HUES48 (cell line): ENCODE measurements around the gene FARP1.

Experiments used
- H3K27ac ChIP-seq: one replicate; pipeline ENCODE4 v1.7.0; 2013; ENCODE audit warnings: low read depth, low read length, inconsistent platforms
- H3K27me3 ChIP-seq: 2 replicates; pipeline ENCODE4 v1.6.1; 2013; ENCODE audit warnings: mild to moderate bottlenecking, low read length; ENCODE audit not compliant: control insufficient read depth, insufficient read depth
- H3K36me3 ChIP-seq: 2 replicates; pipeline ENCODE4 v1.6.1; 2013; ENCODE audit warnings: low read length; ENCODE audit not compliant: control insufficient read depth, insufficient read depth
- H3K4me1 ChIP-seq: 2 replicates; pipeline ENCODE4 v1.6.1; 2013; ENCODE audit warnings: mild to moderate bottlenecking, low read length; ENCODE audit not compliant: control insufficient read depth, insufficient read depth
- H3K4me3 ChIP-seq: 2 replicates; pipeline ENCODE4 v1.5.1; 2013; ENCODE audit warnings: mild to moderate bottlenecking, low read depth, low read length
- H3K9ac ChIP-seq: 2 replicates; pipeline ENCODE4 v1.6.1; 2013; ENCODE audit warnings: mild to moderate bottlenecking, low read depth, low read length, moderate library complexity
- H3K9me3 ChIP-seq: 2 replicates; pipeline ENCODE4 v1.6.1; 2013; ENCODE audit warnings: low read length; ENCODE audit not compliant: control insufficient read depth, insufficient read depth

The FARP1 gene

GRCh38 chr13:98243929-98244272 is 101.0 kb downstream of the FARP1 start:
- Histone ChIP-seq H3K9me3 (no peaks in the 10 kb centered on the region), H3K9ac (no peak overlapping the region), H3K27me3 (no peaks in the 10 kb centered on the region), H3K4me3 (no peak overlapping the region), H3K27ac (no peak overlapping the region), H3K36me3 (no peaks in the 10 kb centered on the region), H3K4me1 (peaks cover 15% of the 10 kb centered on the region)

- H3K4me3 ChIP-seq, result no peak overlapping the region
- H3K27me3 ChIP-seq, result no peaks in the 10 kb centered on the region
- H3K27ac ChIP-seq, result no peak overlapping the region
- no peaks in the 10 kb centered on the region for H3K9me3 ChIP-seq
- H3K36me3 ChIP-seq, result no peaks in the 10 kb centered on the region
- H3K9ac ChIP-seq, result no peak overlapping the region
- H3K4me1 ChIP-seq, result no peaks in the 10 kb centered on the region
Observed at GRCh38 chr13:98246538-98247172, 103.8 kb downstream of the FARP1 start.

DNA sequence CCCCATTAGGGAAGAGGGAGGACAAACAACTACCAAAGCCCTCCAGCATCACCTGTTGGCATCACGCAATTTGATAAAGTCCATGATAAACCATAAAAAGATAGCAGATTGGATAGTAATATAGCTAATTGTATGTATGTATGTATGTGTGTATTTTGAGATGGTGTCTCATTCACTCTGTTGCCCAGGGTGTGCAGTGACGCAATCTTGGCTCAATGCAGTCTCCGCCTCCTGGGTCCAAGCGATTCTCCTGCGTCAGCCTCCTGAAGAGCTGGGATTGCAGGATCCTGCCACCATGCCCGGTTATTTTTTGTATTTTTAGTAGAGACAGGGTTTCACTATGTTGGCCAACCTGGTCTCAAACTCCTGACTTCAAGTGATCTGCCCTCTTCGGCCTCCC is 108.8 kb downstream of the FARP1 start:
- no peak overlapping the region for H3K27ac ChIP-seq
- no peak overlapping the region for H3K9ac ChIP-seq
- H3K9me3 ChIP-seq, result no peaks in the 10 kb centered on the region
- H3K36me3 ChIP-seq, result no peaks in the 10 kb centered on the region
- no peaks in the 10 kb centered on the region for H3K27me3 ChIP-seq
- peaks cover 13% of the 10 kb centered on the region for H3K4me1 ChIP-seq
- H3K4me3 ChIP-seq, result no peak overlapping the region

DNA sequence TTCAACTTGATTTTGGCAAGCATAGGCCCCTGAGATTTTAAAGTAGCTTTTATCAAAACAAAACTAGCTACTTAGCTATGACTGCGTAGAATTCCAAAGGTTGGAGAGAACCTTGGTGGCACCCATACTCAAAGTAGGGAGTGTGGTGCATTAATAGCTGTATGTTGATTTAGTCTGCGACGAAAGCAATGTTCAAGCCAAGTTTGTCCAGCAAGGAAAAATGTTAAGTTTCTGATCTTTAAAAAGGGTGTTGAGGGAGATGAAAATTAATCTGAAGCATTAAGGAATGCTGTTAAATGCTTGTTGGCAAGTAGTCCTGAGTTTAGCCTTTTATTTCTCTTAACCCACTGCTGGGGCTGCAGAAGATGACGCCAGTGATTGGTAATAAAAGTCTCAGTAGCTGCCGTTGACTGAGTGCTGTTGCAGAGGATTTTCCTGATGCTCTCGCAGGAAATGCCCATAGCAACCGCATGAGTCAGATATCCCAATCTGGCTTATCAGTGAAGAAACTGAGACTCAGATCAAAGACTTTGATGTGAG is 110.1 kb downstream of the FARP1 start:
- H3K9me3 ChIP-seq, result no peaks in the 10 kb centered on the region
- H3K4me1 ChIP-seq, result peaks cover 13% of the 10 kb centered on the region
- no peak overlapping the region for H3K9ac ChIP-seq
- no peaks in the 10 kb centered on the region for H3K27me3 ChIP-seq
- no peak overlapping the region for H3K27ac ChIP-seq
- H3K4me3 ChIP-seq, result no peak overlapping the region
- no peaks in the 10 kb centered on the region for H3K36me3 ChIP-seq

- Histone ChIP-seq H3K9me3 (no peaks in the 10 kb centered on the region), H3K36me3 (no peaks in the 10 kb centered on the region)
Observed at GRCh38 chr13:98253526-98253925, 110.6 kb downstream of the FARP1 start.

DNA sequence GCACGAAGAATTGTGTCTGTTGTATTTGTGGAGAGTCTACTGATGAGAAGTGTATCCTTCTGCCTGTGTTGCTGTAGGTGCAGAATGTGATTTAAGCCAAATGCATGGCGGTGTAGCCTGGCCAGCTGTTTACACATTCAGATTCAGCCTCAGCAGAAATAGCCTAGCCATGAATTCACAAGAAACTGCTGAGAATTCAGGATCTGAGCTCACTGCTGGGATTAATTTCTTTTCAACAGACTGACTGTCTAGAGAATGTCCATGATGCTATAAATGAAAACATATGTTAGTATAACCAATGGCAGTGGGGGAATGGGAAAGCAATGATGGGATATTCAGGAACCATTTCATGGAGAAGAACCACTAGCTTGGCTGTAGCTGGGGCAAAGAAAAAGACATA is 111.6 kb downstream of the FARP1 start:
- Histone ChIP-seq H3K4me3 (no peak overlapping the region), H3K36me3 (no peaks in the 10 kb centered on the region), H3K27me3 (no peaks in the 10 kb centered on the region), H3K4me1 (peaks cover 13% of the 10 kb centered on the region), H3K9ac (no peak overlapping the region), H3K9me3 (no peaks in the 10 kb centered on the region), H3K27ac (no peak overlapping the region)

More at GRCh38 chr13:98253526-98253925, 110.6 kb downstream of the FARP1 start:
- Histone ChIP-seq H3K9ac (no peak overlapping the region), H3K4me1 (peaks cover 13% of the 10 kb centered on the region), H3K4me3 (no peak overlapping the region), H3K27me3 (no peaks in the 10 kb centered on the region), H3K27ac (no peak overlapping the region)

DNA sequence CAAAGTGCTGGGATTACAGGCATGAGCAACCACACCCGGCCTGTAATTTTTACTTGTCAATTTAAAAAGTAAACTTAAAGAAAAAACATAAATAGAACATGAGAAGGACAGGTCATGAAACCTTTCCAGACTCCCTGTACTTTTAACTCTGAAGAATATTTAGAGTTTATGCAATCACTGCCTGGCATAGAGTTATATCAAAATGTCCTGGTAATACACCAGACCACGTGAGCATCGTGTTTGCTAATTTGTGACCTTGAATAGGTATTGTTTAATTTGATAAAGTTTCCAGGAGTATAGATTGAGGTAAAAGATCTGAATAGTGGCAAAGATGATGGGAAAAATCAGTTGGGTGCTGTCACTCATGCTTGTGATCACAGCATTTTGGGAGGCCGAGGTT is 115.3 kb downstream of the FARP1 start:
- no peak overlapping the region for H3K4me3 ChIP-seq

DNA sequence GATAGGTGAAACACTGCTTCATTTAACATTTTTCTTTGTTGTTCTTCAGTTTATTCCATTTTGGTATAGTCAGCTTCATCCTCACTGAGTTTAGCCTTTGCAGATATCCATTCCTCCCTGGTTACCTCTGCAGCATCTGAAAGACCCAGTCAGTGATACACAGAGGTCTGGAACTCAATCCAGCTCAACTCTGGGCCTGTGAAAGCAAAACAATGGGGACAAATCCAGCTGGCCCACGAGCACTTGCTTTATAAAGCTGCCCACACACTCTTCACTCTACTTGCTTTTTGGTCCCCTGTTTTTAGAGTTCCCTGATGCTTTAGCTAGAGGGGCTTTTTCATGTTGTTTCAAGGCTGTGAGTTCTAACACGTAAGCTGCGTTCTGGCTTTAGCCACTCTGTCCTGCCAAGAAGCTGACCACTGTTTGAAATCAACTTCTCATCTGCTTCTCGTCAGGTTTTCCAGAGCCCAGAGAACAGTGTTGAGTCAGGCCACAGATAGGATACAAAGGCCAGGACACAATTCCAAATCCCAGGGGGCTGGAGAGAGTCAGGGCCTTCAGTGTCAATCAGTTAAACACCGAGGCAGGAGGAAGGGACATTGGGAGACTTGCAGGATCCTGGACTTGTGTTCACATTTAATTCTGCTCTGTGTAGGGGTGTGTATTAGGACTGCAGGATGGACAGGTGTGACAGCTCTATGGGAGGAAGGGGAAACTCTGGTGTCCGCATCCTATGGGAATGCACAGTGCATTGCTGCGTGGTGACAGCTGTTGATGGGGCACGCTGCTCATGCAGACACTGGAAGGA is 117.7 kb downstream of the FARP1 start:
- Histone ChIP-seq H3K9me3 (no peaks in the 10 kb centered on the region), H3K36me3 (no peaks in the 10 kb centered on the region), H3K4me1 (peaks cover 15% of the 10 kb centered on the region), H3K9ac (no peak overlapping the region), H3K27me3 (no peaks in the 10 kb centered on the region), H3K4me3 (no peak overlapping the region), H3K27ac (no peak overlapping the region)

More for the DNA sequence above, 115.3 kb downstream of the FARP1 start:
- Histone ChIP-seq H3K27me3 (no peaks in the 10 kb centered on the region), H3K9me3 (no peaks in the 10 kb centered on the region), H3K9ac (no peak overlapping the region), H3K27ac (no peak overlapping the region), H3K4me1 (peaks cover 22% of the 10 kb centered on the region), H3K36me3 (no peaks in the 10 kb centered on the region)

DNA sequence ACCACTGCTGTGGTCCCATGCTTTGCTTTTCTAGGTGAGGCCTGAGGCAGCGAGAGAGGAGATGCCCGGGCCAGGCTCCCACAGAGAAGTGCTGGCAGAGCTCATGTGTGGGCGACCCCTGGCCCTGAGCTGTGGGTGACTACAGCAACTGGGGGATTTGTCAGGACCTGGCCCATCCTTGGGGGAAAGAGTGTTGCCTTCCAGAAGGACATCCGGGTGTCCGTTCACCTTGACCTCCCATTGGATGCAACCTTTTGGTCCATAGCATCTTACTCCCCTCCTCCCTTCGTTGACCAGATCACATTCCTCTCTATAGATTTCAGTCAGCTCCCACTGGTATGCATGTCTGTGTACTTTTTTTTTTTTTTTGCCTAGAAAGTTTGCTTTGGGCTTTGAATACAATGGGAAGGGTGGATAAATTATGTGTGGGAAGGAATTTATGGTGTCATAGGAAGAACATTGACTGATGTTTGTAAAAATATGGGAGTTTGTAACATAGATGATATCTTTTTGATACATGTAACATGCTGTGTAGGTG is 118.3 kb downstream of the FARP1 start:
- no peak overlapping the region for H3K27ac ChIP-seq

DNA sequence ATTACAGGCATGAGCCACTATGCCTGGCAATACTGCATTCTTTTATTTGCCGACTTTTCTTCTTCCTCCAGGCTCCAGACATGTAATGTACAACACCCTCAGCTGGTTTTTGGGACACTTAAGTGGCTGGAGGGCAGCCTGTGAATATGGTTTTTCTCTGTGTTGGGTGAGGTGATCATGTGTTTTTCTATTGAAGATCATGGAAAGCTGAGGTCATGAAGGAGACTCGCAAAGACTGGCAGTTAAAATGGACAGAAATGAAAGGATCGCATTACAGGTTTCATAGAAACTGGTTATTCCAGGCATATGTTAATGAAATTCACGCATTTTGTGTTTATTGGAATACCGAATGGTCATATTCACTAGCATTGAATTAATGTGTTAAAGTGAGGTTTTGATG is 119.4 kb downstream of the FARP1 start:
- Histone ChIP-seq H3K4me1 (peaks cover 9% of the 10 kb centered on the region), H3K9ac (no peak overlapping the region), H3K4me3 (no peak overlapping the region), H3K27me3 (no peaks in the 10 kb centered on the region), H3K27ac (no peak overlapping the region), H3K9me3 (no peaks in the 10 kb centered on the region), H3K36me3 (no peaks in the 10 kb centered on the region)

More for the DNA sequence above, 118.3 kb downstream of the FARP1 start:
- Histone ChIP-seq H3K4me1 (peaks cover 9% of the 10 kb centered on the region), H3K9ac (no peak overlapping the region), H3K9me3 (no peaks in the 10 kb centered on the region), H3K27me3 (no peaks in the 10 kb centered on the region), H3K4me3 (no peak overlapping the region), H3K36me3 (no peaks in the 10 kb centered on the region)

GRCh38 chr13:98263841-98264240 is 120.9 kb downstream of the FARP1 start:
- Histone ChIP-seq H3K27me3 (no peaks in the 10 kb centered on the region), H3K4me3 (no peak overlapping the region), H3K27ac (no peak overlapping the region), H3K9ac (no peak overlapping the region), H3K9me3 (no peaks in the 10 kb centered on the region), H3K4me1 (peaks cover 9% of the 10 kb centered on the region), H3K36me3 (no peaks in the 10 kb centered on the region)
